GM21447 (cell line): Measurements from ENCODE around the gene EDC4.

Experiments used
- ATAC-seq: cut with Tn5 transposase; IDR thresholded peaks from one replicate; pipeline ENCODE4 v1.9.1; 2021; ENCODE audit not compliant: unreplicated experiment

The EDC4 gene

GRCh38 chr16:67930678-67931211 lies 57.9 kb downstream of the EDC4 start:
- ATAC-seq, result no peak
